WTC11 (cell line): Measurements from ENCODE around the gene MAGI3.

Experiments
- ATF2 ChIP-seq: sonication (generic); formaldehyde crosslinking; IDR thresholded peaks from 2 replicates; pipeline ENCODE4 v1.8.1; 2022; ENCODE audit warnings: low read depth, missing genetic modification reagents, borderline replicate concordance
- CTCF ChIP-seq: fragments of 200-600 bp; IDR thresholded peaks from 2 replicates; pipeline ENCODE4 v1.8.0; 2022; ENCODE audit warnings: antibody characterized with exemption

GRCh38 chr1:113666126-113666525 is 275.8 kb downstream of the MAGI3 start:
- no peak for TF ChIP-seq CTCF
- TF ChIP-seq ATF2 (CRISPR knock-in tag) = no peak
